Germinal center (tissue), 1 donor: ENCODE measurements around the gene SMURF2.

Experiments used
- DNase-seq: peaks from one replicate; pipeline ENCODE4 v3.0.0; 2012; ENCODE audit warnings: mixed read lengths, low spot score

SMURF2 gene

GRCh38 chr17:64502809-64503208, 159.3 kb downstream of the SMURF2 start:
- no peak for DNase-seq

DNA sequence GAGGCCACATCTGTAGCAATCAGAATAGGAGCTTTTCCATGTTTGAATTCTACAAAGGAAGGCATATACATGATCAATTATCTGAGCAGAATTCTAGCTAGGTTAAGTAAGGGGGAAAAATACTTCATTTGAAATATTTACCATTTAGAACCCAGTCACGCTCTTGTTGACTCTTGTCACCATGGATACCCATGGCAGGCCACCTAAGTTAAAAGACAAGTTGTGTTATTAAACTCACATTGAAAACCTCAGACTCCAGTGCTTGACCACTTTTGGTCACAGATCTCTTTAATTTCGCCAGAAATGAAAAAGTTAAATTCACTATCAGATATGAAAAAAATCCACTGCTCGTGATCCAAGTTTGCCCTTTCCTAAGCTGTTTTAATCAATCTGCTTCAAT, 160.1 kb downstream of the SMURF2 start:
- no peak for DNase-seq

DNA sequence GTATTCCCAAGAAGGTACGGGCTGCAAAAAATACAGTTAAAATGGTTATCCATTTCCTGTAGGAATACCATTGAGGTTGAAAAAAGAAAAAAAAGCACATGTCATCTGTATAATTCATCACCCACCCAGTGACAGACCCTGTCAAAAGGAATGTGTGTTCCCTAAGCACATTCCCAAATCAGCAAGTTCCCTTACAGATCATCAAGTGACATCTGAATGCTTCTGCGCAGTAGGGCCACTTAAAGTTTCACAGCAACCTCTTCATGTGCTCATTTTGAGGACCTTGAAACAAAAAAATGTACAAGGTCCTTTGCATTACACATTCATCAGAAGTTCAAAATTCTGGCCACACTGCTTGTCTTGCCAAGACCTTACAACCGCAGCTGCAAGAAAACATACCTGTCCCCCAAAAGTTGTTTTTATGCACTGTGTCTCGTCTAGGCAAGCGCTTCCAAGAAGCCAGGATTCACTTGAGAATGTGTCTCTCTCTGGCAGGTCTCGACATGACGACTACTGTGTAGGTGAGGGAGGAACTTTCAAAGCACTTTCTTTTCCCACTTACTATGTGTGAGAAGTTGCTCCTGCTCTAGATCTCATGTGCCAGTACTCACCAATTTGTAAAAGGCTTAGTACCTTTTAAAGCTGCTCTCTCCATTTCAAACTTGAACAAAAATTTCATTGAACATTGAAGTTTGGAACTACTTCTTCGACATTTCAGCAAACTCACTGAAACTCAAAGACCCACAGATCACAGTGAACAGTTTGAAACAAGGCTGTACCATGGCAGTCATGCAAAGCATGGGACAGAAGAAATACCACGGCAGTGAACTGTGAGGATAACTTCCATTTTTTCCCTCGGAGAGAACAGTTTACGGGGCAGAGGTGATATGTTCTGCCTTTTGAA, 161.0 kb downstream of the SMURF2 start:
- no peak for DNase-seq

GRCh38 chr17:64500487-64500859, 161.6 kb downstream of the SMURF2 start:
- no peak for DNase-seq

DNA sequence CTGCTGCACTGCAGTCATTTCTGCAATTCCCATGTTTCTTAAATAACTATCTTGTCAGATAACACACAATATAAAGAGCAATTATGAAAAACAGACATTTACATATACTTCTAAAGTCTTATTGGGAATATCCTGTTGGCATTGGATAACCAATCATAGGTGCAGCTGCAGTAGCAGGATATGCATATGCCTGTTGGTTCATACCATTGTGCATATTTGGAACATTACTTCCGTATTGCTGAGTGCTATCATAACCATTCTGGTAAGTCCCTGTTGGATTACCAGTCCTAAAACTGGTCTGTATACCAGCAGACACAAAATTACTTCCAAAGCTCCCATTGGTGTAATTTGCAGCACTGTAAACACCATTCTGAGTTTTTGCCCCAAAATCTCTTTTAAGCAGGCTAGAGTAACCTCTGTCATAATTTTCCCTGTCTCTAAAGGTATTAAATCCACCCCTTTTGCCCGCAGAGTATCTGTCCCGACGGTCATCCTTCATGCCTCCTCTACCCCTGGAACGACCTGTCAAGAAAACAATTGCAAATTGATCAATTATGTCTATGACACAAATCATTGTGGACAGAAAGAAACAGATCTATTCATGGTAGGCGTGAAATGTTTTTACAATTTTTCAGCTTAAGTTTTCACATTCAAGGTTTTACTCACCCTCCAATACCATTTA, 162.2 kb downstream of the SMURF2 start:
- DNase-seq: no peak

GRCh38 chr17:64498308-64499203, 163.6 kb downstream of the SMURF2 start:
- DNase-seq: no peak

GRCh38 chr17:64497565-64498035, 164.5 kb downstream of the SMURF2 start:
- DNase-seq: no peak

GRCh38 chr17:64496786-64497564, 165.1 kb downstream of the SMURF2 start, which contains the start of gene POLG2:
POLG2 (minus strand) TSS chr17:64497054; CDS start chr17:64496968, 86 bp downstream.
- DNase-seq: peak; percentile 93

GRCh38 chr17:64496348-64496785, 165.7 kb downstream of the SMURF2 start:
- no peak for DNase-seq
